ENCODE results near the gene TMEM129. TPM values are rescaled to one million over a fixed set of nuclear protein-coding genes. Genes with fewer than 3 reads are reported as not detected.

Gene TMEM129
- total RNA-seq, 4 donors from 2014 or later = 64.8 to 138 (median 106) TPM

DNA sequence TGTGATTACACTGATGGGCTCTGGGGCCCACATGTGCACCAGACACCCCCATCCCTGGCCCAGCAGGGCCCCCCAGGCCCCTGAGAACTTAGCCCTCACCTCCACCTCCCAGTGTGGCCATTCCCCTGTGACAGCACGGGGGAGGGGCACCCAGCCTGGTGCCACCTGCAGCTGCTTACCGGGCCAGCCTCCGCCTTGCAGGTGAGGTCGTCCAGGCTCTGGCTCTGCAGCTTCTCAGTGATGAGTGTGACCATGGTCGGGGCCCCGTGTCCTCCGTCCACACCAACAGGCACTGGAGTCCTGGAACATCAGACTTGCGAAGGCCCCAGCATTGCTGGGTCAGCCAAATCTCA is 52.7 kb downstream of the TMEM129 start:
- no peak for TF ChIP-seq POLR2A (IDR thresholded peaks at IDR 0.05)
- intact Hi-C loops (cut with DNase I) = no loop called here
- Histone ChIP-seq H3K4me1 (no peaks in the 10 kb centered on the region), H3K36me3 (no peaks in the 10 kb centered on the region), H3K9me3 (no peaks in the 10 kb centered on the region), H3K4me3 (replicated peaks in 1 of 3) (no peak overlapping the region), H3K27me3 (no peaks in the 10 kb centered on the region), H3K27ac (no peak overlapping the region)
- DNase-seq = no peak
- WGBS, 2 donors = 86 to 96% methylated on average over 1 to 5 of the region's 8 CpGs

DNA sequence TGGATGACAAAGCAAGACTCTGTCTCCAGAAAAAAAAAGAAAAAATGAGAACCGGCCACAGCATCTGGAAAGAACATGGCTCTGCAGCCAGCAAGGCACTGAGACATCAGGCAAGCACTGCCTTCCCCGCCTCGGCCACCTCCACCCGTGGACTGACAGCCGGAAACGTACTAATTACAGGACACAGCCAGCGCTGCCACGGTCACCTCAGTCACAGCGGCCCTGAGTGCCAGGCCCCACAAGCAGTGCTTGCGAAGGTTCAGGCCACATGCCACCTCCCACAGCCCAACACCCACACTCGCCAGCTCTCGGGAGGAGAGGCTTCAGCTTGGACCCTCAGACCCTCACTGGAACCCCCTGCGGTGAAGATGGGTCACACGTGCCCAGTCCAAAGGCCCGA is 53.9 kb downstream of the TMEM129 start:
- intact Hi-C loops (cut with DNase I) = no loop called here
- Histone ChIP-seq H3K27me3 (no peaks in the 10 kb centered on the region), H3K27ac (no peak overlapping the region), H3K9me3 (no peaks in the 10 kb centered on the region), H3K4me3 (replicated peaks in 1 of 3) (no peak overlapping the region), H3K4me1 (no peaks in the 10 kb centered on the region), H3K36me3 (no peaks in the 10 kb centered on the region)
- no peak for DNase-seq
- WGBS, 2 donors = 90 to 93% methylated on average over 15 of the region's 15 CpGs
- TF ChIP-seq, protein P1, sequence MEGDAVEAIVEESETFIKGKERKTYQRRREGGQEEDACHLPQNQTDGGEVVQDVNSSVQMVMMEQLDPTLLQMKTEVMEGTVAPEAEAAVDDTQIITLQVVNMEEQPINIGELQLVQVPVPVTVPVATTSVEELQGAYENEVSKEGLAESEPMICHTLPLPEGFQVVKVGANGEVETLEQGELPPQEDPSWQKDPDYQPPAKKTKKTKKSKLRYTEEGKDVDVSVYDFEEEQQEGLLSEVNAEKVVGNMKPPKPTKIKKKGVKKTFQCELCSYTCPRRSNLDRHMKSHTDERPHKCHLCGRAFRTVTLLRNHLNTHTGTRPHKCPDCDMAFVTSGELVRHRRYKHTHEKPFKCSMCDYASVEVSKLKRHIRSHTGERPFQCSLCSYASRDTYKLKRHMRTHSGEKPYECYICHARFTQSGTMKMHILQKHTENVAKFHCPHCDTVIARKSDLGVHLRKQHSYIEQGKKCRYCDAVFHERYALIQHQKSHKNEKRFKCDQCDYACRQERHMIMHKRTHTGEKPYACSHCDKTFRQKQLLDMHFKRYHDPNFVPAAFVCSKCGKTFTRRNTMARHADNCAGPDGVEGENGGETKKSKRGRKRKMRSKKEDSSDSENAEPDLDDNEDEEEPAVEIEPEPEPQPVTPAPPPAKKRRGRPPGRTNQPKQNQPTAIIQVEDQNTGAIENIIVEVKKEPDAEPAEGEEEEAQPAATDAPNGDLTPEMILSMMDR (IDR thresholded peaks at IDR 0.05) = no peak

DNA sequence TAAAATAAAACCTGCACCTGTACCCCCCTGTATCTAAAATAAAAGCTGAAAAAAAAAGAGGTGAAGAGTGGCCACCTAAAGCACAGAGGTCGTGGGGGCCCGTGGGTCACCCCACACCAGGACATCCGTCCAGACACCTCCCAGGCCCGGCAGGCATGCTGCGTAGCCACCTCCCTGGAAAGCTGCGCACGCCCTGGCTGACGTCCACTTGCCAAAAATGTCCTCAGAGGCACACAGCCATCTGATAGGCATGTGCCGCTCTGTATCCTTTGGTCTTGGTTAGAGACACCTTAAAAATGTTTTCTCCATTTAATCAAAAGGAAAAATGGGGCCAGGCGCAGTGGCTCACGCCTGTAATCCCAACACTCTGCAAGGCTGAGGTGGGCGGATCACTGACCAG is 54.7 kb downstream of the TMEM129 start:
- no peak overlapping the region for H3K27ac ChIP-seq
- TF ChIP-seq POLR2A (IDR thresholded peaks at IDR 0.05) = no peak
- TF ChIP-seq, protein P1 (IDR thresholded peaks at IDR 0.05) = no peak
- DNase-seq = no peak
- H3K27me3 ChIP-seq = no peaks in the 10 kb centered on the region
- no peaks in the 10 kb centered on the region for H3K4me1 ChIP-seq
- H3K9me3 ChIP-seq = no peaks in the 10 kb centered on the region
- intact Hi-C loops (cut with DNase I) = no loop called here
- H3K4me3 ChIP-seq (replicated peaks in 1 of 3) = no peak overlapping the region
- H3K36me3 ChIP-seq = no peaks in the 10 kb centered on the region
- 72 to 89% methylated on average over 11 to 12 of the region's 12 CpGs for WGBS, 2 donors

Small RNA genes lying within 50 kb of the gene (small RNA-seq; reads per million reads assigned to genes)
- gene RF00019 = not detected

Other genes starting within 250 kb of the TMEM129 start
- gene FAM53A, start 37.0 kb downstream of the TMEM129 start, total RNA-seq = 10 to 100 TPM; 17.5 to 34.9 (median 21.7) TPM
- gene SLBP, start 9.0 kb downstream of the TMEM129 start, total RNA-seq = 10 to 100 TPM; 41.2 to 48.5 (median 43.3) TPM
- gene TACC3, start 198 bp upstream of the TMEM129 start, total RNA-seq = 10 to 100 TPM in 1 of 4 donors, 1 to 10 TPM in 3; 4.8 to 10.3 (median 5.1) TPM
- gene FGFR3, start 72.0 kb upstream of the TMEM129 start, total RNA-seq = 1 to 10 TPM in 2 of 4 donors, under 1 TPM in 2; 0.78 to 5.1 (median 1.6) TPM
- gene LETM1, start 134.8 kb upstream of the TMEM129 start, total RNA-seq = 10 to 100 TPM; 30.1 to 58.4 (median 49.0) TPM
- 10 to 100 TPM; 30.9 to 63.7 (median 40.3) TPM for gene NSD2, start 150.1 kb upstream of the TMEM129 start, total RNA-seq